ENCODE results near the gene SHLD2.
"Not testable (repeated sequence)": the region's sequence is repeated elsewhere in the genome, so short reads cannot be mapped to it uniquely, and the experiment has no call there.

Gene SHLD2

GRCh38 chr10:87213806-87214205 lies 118.8 kb downstream of the SHLD2 start:
- DNase-seq (ENCODE audit: low read depth in 2 of 2): not testable (repeated sequence)

DNA sequence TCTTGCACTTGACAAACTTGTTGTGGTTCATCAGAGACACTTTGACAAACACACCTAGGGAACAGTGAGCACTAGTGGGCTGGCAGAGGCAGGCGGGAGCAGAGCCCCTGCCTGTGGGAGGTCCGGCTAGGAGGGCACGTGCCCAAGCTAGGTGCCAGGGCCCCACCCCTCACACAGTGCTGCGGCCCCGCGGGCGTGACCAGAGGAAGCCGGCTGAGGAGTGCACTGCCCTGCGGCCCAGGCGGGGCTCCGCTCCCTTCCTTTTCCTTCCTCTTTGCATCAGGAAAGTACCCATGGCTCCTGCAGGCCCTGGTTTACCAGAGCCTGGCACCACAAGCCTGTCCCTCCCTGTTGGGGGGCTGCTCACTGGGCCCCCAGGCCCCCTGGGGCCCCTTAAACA lies 121.1 kb downstream of the SHLD2 start:
- DNase-seq (ENCODE audit: low read depth in 2 of 2): not testable (repeated sequence)

GRCh38 chr10:87219370-87219769 lies 124.4 kb downstream of the SHLD2 start:
- not testable (repeated sequence) for DNase-seq (ENCODE audit: low read depth in 2 of 2)

DNA sequence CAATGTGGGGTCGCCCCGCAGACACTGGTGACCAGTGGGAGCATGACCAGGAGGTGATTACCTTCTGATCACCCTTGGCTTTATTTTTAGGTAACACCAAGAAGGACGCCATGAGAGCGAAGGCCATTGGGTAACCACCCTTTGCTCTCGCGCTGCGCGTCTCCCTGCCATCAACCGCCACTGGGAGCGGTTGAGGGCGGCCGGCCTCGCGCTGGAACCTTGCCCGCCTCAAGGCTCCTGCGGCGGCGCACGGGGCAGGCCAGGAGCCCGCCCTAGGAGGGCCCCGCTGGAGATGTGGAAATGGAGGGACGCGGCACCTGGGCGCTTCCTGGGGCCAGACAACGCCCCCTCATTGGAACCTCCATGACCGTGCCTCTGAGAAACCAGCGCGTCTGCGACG lies 127.8 kb downstream of the SHLD2 start:
- not testable (repeated sequence) for DNase-seq (ENCODE audit: low read depth in 2 of 2)

DNA sequence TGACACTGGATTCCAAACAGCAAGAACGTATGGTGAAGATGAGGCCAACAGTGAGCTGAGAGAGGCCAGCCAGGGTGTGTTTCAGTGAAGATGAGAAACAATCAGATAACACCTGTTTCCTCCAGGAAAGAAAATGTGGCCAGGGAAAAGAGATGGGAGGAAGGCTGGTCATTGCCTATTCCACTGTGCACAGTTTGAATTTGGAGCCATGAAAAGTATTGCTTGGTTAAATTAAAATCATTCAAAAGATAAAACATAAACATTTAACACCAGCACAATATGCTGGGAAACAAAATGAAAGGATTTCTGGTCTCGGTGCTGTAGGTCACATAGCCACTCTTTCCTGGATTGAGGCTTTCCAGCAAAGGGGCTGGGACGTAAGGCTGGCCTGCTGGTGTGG lies 130.1 kb downstream of the SHLD2 start, which contains the start of gene NUTM2A:
Gene NUTM2A (plus strand): TSS at position 301 of the 400 bp plus-strand sequence. CDS start 383 bp downstream, outside the sequence.
- not testable (repeated sequence) for DNase-seq (ENCODE audit: low read depth in 2 of 2)

- not testable (repeated sequence) for DNase-seq (ENCODE audit: low read depth in 2 of 2)
Observed at GRCh38 chr10:87228247-87228646, 133.2 kb downstream of the SHLD2 start.

GRCh38 chr10:87229211-87229610 lies 134.2 kb downstream of the SHLD2 start:
- DNase-seq (ENCODE audit: low read depth in 2 of 2): not testable (repeated sequence)

GRCh38 chr10:87234854-87235253 lies 139.8 kb downstream of the SHLD2 start:
- not testable (repeated sequence) for DNase-seq (ENCODE audit: low read depth in 2 of 2)

- DNase-seq (ENCODE audit: low read depth in 2 of 2): not testable (repeated sequence)
Observed at GRCh38 chr10:87237244-87237643, 142.2 kb downstream of the SHLD2 start.

GRCh38 chr10:87239346-87239808 lies 144.4 kb downstream of the SHLD2 start:
- not testable (repeated sequence) for DNase-seq (ENCODE audit: low read depth in 2 of 2)

Data from activated CD4-positive, alpha-beta T cell treated with anti-CD3 and anti-CD28 coated beads for 24 hours (primary cell).